GM12878 (cell line): ENCODE results near the gene HIVEP1. TPM values are rescaled to one million over a fixed set of nuclear protein-coding genes. Genes with fewer than 3 reads are reported as not detected.

Source experiments
- CREM ChIP-seq: IDR thresholded peaks from 2 replicates; pipeline ENCODE4 v1.6.1; 2014; ENCODE audit warnings: antibody characterized with exemption, low read depth
- ESRRA ChIP-seq: IDR thresholded peaks from 2 replicates; pipeline ENCODE4 v1.6.1; 2012; ENCODE audit warnings: mild to moderate bottlenecking, low read length, improper control_type of control experiment
- ETV6 ChIP-seq, 2 experiments: fragments of 450-650 bp in 1 of 2; IDR thresholded peaks in 1 of 2; conservative IDR thresholded peaks in 1 of 2; 2 replicates each; pipeline ENCODE4 v1.6.1; 2014; ENCODE audit warnings: antibody characterized with exemption in 1 of 2, borderline replicate concordance in 1 of 2, low read depth in 1 of 2, mild to moderate bottlenecking in 1 of 2, moderate library complexity in 1 of 2
- HCFC1 ChIP-seq: fragments of 150-350 bp; IDR thresholded peaks from 2 replicates; pipeline ENCODE4 v1.6.1; 2014; ENCODE audit warnings: low read length
- HDAC6 ChIP-seq: fragments of 200-600 bp; sonication (generic); IDR thresholded peaks from one replicate; pipeline ENCODE4 v1.8.0; 2017; ENCODE audit warnings: antibody characterized with exemption; ENCODE audit not compliant: unreplicated experiment
- IKZF1 ChIP-seq: fragments of 450-650 bp; conservative IDR thresholded peaks from 2 replicates; pipeline ENCODE4 v1.6.1; 2017; ENCODE audit warnings: antibody characterized with exemption, mild to moderate bottlenecking
- IKZF2 ChIP-seq, 2 experiments: fragments of 450-650 bp; IDR thresholded peaks; 2 replicates each; pipeline ENCODE4 v1.6.1; 2017; ENCODE audit warnings: mild to moderate bottlenecking in 2 of 2, moderate library complexity in 2 of 2
- JUNB ChIP-seq: IDR thresholded peaks from 2 replicates; pipeline ENCODE4 v1.6.1; 2016; ENCODE audit warnings: antibody characterized with exemption, mild to moderate bottlenecking
- MEF2B ChIP-seq: fragments of 450-650 bp; IDR thresholded peaks from 2 replicates; pipeline ENCODE4 v1.6.1; 2018; ENCODE audit warnings: mild to moderate bottlenecking, moderate library complexity; ENCODE audit not compliant: partially characterized antibody, poor library complexity, severe bottlenecking
- NKRF ChIP-seq: fragments of 450-650 bp; conservative IDR thresholded peaks from 2 replicates; pipeline ENCODE4 v1.6.1; 2017; ENCODE audit warnings: mild to moderate bottlenecking, moderate library complexity
- RB1 ChIP-seq: fragments of 450-650 bp; formaldehyde crosslinking; IDR thresholded peaks from 2 replicates; pipeline ENCODE4 v1.6.1; 2017; ENCODE audit warnings: mild to moderate bottlenecking, borderline replicate concordance
- RCOR1 ChIP-seq: conservative IDR thresholded peaks from 2 replicates; pipeline ENCODE4 v1.6.1; 2012; ENCODE audit warnings: low read depth, low read length, improper control_type of control experiment
- RELB ChIP-seq: fragments of 450-650 bp; IDR thresholded peaks from 2 replicates; pipeline ENCODE4 v1.6.1; 2017; ENCODE audit warnings: low read depth, mild to moderate bottlenecking, moderate library complexity
- REST ChIP-seq: IDR thresholded peaks from 2 replicates; pipeline ENCODE4 v1.6.1; 2012; ENCODE audit warnings: mild to moderate bottlenecking, low read depth, low read length
- SIX5 ChIP-seq: IDR thresholded peaks from 2 replicates; pipeline ENCODE4 v1.6.1; 2011; ENCODE audit warnings: mild to moderate bottlenecking, low read depth, low read length, moderate library complexity; ENCODE audit not compliant: severe bottlenecking
- SMAD5 ChIP-seq: IDR thresholded peaks from 2 replicates; pipeline ENCODE4 v1.6.1; 2016; ENCODE audit warnings: antibody characterized with exemption, low read depth
- SREBF1 ChIP-seq: IDR thresholded peaks from 2 replicates; pipeline ENCODE4 v1.6.1; 2012; ENCODE audit warnings: mild to moderate bottlenecking, low read length
- SREBF2 ChIP-seq: IDR thresholded peaks from 2 replicates; pipeline ENCODE4 v1.6.1; 2012; ENCODE audit warnings: mild to moderate bottlenecking, low read length
- WRNIP1 ChIP-seq: IDR thresholded peaks from 2 replicates; pipeline ENCODE4 v1.6.1; 2011; ENCODE audit warnings: low read depth, low read length, improper control_type of control experiment, borderline replicate concordance
- YY1 ChIP-seq: IDR thresholded peaks from 2 replicates; pipeline ENCODE4 v1.6.1; 2011; ENCODE audit warnings: low read depth, mild to moderate bottlenecking, low read length
- ZNF384 ChIP-seq: IDR thresholded peaks from 2 replicates; pipeline ENCODE4 v1.6.1; 2012; ENCODE audit warnings: low read depth, mild to moderate bottlenecking, low read length, improper control_type of control experiment, borderline replicate concordance
- polyA plus RNA-seq, 11 experiments: library from polyadenylated mRNA; depleted of rRNA in 4 of 11; unstranded in 6 of 11; stranded (reverse) in 5 of 11; fragments of >200 nt; fragmentation: Nextera tagmentation in 4 of 11; fragmentation: Illumina TruSeq in 1 of 11; extraction: Ambion mirVana in 4 of 11; extraction: Trizol in 1 of 11; gene quantifications; 1 replicate in 1 of 11; 2 replicates in 10 of 11; pipeline versions ENCODE4 v1.2.1 to v1.2.3, GENCODE V29; 2011 to 2016; ENCODE audit warnings: inconsistent platforms in 2 of 11, missing spikeins in 2 of 11, low read depth in 1 of 11
- total RNA-seq, 4 experiments: library from RNA; depleted of rRNA in 3 of 4; stranded (reverse); fragments of >200 nt in 3 of 4; fragmentation: Illumina TruSeq in 1 of 4; extraction: Trizol in 1 of 4; gene quantifications; 2 replicates each; pipeline versions ENCODE4 v1.2.1 to v1.2.3, GENCODE V29; 2013 to 2021

Gene HIVEP1
- total and polyA plus RNA-seq, 10 of the 15 experiments (the other 5 are each of a cell fraction or from before 2014, with no cell fraction given) = 4.3 to 37.5 (median 21.6) TPM

GRCh38 chr6:12010635-12011275 is 1.4 kb upstream of the HIVEP1 start (continued):
- TF ChIP-seq NKRF = no peak
- no peak for TF ChIP-seq SREBF1
- TF ChIP-seq ZNF384 = peak; percentile 96
- peak; percentile 99 for TF ChIP-seq IKZF1
- no peak for TF ChIP-seq HCFC1
- no peak for TF ChIP-seq SIX5
- TF ChIP-seq CREM = no peak
- TF ChIP-seq ESRRA = no peak
- peak; percentile 68 for TF ChIP-seq YY1
- no peak for TF ChIP-seq SREBF2
- TF ChIP-seq IKZF2 (IDR thresholded peaks at IDR 0.05) = peak; percentile 99 to 100
- peak in 1 of 2 experiments; percentile 74; a peak in 2 of 4 replicates for TF ChIP-seq ETV6 (conservative IDR thresholded peaks at IDR 0.05 in 1 of 2, IDR thresholded peaks at IDR 0.05 in 1 of 2; ENCODE audit: borderline replicate concordance in 1 of 2, low read depth in 1 of 2)
- peak; percentile 82 for TF ChIP-seq MEF2B
- peak; percentile 62; the same call in 1 of the 2 replicates for TF ChIP-seq RCOR1
- TF ChIP-seq RB1 = no peak; the same call in 1 of the 2 replicates
- peak; percentile 96 for TF ChIP-seq RELB
- TF ChIP-seq REST = no peak; the same call in 1 of the 2 replicates
- peak; percentile 83 for TF ChIP-seq JUNB
- peak; percentile 69; the same call in 1 of the 2 replicates for TF ChIP-seq WRNIP1
- peak; percentile 18 for TF ChIP-seq HDAC6
- peak; percentile 71; the same call in 1 of the 2 replicates for TF ChIP-seq SMAD5
